ENCODE measurements around the gene NUDT16L1. TPM values are rescaled to one million over a fixed set of nuclear protein-coding genes. Genes with fewer than 3 reads are reported as not detected.
A peak's percentile ranks its signal among the peaks of the same experiment; 100 is the strongest.

Gene NUDT16L1
- total RNA-seq, 1 donor from 2014 or later: 27.3 TPM

GRCh38 chr16:4692460-4693295 lies 684 bp upstream of the NUDT16L1 start:
- peak; percentile 7 to 16 for ATAC-seq
- no peak for TF ChIP-seq CTCF (IDR thresholded peaks at IDR 0.05)
- Histone ChIP-seq H3K27me3 (ENCODE audit: low read depth) (no peaks in the 10 kb centered on the region), H3K9me3 (no peaks in the 10 kb centered on the region), H3K27ac (peak overlapping the region; percentile 95), H3K4me3 (peak overlapping the region; percentile 98), H3K4me1 (peaks cover 25% of the 10 kb centered on the region), H3K36me3 (peaks cover 52% of the 10 kb centered on the region)
- intact Hi-C loops (cut with DNase I): no loop called here
- DNase-seq: no peak

GRCh38 chr16:4693956-4694641 lies 737 bp downstream of the NUDT16L1 start:
- no peak for TF ChIP-seq CTCF (IDR thresholded peaks at IDR 0.05)
- Histone ChIP-seq H3K36me3 (peaks cover 52% of the 10 kb centered on the region), H3K27me3 (ENCODE audit: low read depth) (no peaks in the 10 kb centered on the region), H3K9me3 (no peaks in the 10 kb centered on the region), H3K4me1 (peaks cover 25% of the 10 kb centered on the region), H3K27ac (peak overlapping the region; percentile 95), H3K4me3 (peak overlapping the region; percentile 98)
- ATAC-seq (peak; percentile 55 to 63), DNase-seq (peak; percentile 67)
- intact Hi-C loops (cut with DNase I): no loop called here

- no peak for TF ChIP-seq CTCF (IDR thresholded peaks at IDR 0.05)
- ATAC-seq (no peak), DNase-seq (peak; percentile 50)
- intact Hi-C loops (cut with DNase I): no loop called here
- peak overlapping the region; percentile 6 for H3K27ac ChIP-seq
- no peaks in the 10 kb centered on the region for H3K27me3 ChIP-seq (ENCODE audit: low read depth)
- peak overlapping the region; percentile 98 for H3K4me3 ChIP-seq
- peaks cover 25% of the 10 kb centered on the region for H3K4me1 ChIP-seq
- H3K36me3 ChIP-seq: peaks cover 52% of the 10 kb centered on the region
- no peaks in the 10 kb centered on the region for H3K9me3 ChIP-seq
Measured at GRCh38 chr16:4694642-4695451, 1.5 kb downstream of the NUDT16L1 start.

GRCh38 chr16:4695473-4696171 lies 2.3 kb downstream of the NUDT16L1 start:
- peaks cover 25% of the 10 kb centered on the region for H3K4me1 ChIP-seq
- no peak for DNase-seq
- intact Hi-C loops (cut with DNase I): no loop called here
- no peak for ATAC-seq
- TF ChIP-seq CTCF (IDR thresholded peaks at IDR 0.05): no peak
- H3K27me3 ChIP-seq (ENCODE audit: low read depth): no peaks in the 10 kb centered on the region
- H3K27ac ChIP-seq: no peak overlapping the region
- H3K36me3 ChIP-seq: peaks cover 55% of the 10 kb centered on the region
- H3K9me3 ChIP-seq: no peaks in the 10 kb centered on the region
- no peak overlapping the region for H3K4me3 ChIP-seq
